Panc1 (cell line): Measurements from ENCODE around the gene GRAMD1B. TPM values are rescaled to one million over a fixed set of nuclear protein-coding genes. Genes with fewer than 3 reads are reported as not detected.

Source experiments
- ATAC-seq: fragments of 200-7000 bp; cut with Tn5 transposase; 2 replicates; pipeline ENCODE4 v1.9.1; 2020; ENCODE audit warnings: mild to moderate bottlenecking, moderate library complexity
- BruUV-seq: library from RNA; stranded (reverse); fragments of 400-500 nt; replicated peaks from 2 replicates; lab custom pipeline; 2021; lab: Mats Ljungman, UMichigan
- CTCF ChIA-PET: fragments of 300-600 bp; sonication (Branson Sonifier 250); formaldehyde crosslinking; loops from one replicate; lab custom pipeline; 2022; ENCODE audit warnings: antibody characterized with exemption; lab: Charles Lee
- POLR2A ChIA-PET: fragments of 300-600 bp; sonication (Branson Sonifier 250); formaldehyde crosslinking; loops from one replicate; lab custom pipeline; 2022; ENCODE audit warnings: antibody characterized with exemption; lab: Charles Lee
- DNase-seq: peaks from one replicate; pipeline ENCODE4 v3.0.0-alpha.2; 2010; ENCODE audit warnings: low read depth, low spot score
- H3K27ac ChIP-seq: 2 replicates; pipeline ENCODE4 v1.5.1; 2011; ENCODE audit warnings: mild to moderate bottlenecking, low read length, inconsistent platforms
- H3K27me3 ChIP-seq: fragments of 200-500 bp; sonication (Bioruptor generic); 2 replicates; pipeline ENCODE4 v1.6.0; 2014; ENCODE audit warnings: low read length, inconsistent platforms; ENCODE audit not compliant: control insufficient read depth, insufficient read depth
- H3K36me3 ChIP-seq: fragments of 200-500 bp; sonication (Bioruptor generic); 2 replicates; pipeline ENCODE4 v1.5.1; 2014; ENCODE audit warnings: inconsistent platforms, mild to moderate bottlenecking, low read length, moderate library complexity; ENCODE audit not compliant: control insufficient read depth, insufficient read depth
- H3K4me1 ChIP-seq: 2 replicates; pipeline ENCODE4 v1.5.1; 2011; ENCODE audit warnings: inconsistent platforms, mild to moderate bottlenecking, low read length, moderate library complexity; ENCODE audit not compliant: control insufficient read depth, insufficient read depth
- H3K4me3 ChIP-seq, 2 experiments: 2 replicates each; pipeline ENCODE4 v1.5.1; 2011 to 2012; ENCODE audit warnings: low read depth in 2 of 2, low read length in 2 of 2, mild to moderate bottlenecking in 2 of 2, inconsistent platforms in 1 of 2, moderate library complexity in 1 of 2
- H3K9me3 ChIP-seq: fragments of 200-500 bp; sonication (Bioruptor generic); 2 replicates; pipeline ENCODE4 v1.5.1; 2014; ENCODE audit warnings: low read depth, mild to moderate bottlenecking, inconsistent platforms, low read length, moderate library complexity; ENCODE audit not compliant: control insufficient read depth, insufficient read depth
- CTCF ChIP-seq: fragments of 450-650 bp; IDR thresholded peaks from 2 replicates; pipeline ENCODE4 v1.5.1; 2017; ENCODE audit warnings: mild to moderate bottlenecking
- POLR2AphosphoS5 ChIP-seq: IDR thresholded peaks from 2 replicates; pipeline ENCODE4 v1.6.1; 2012; ENCODE audit warnings: mild to moderate bottlenecking, low read depth, low read length, moderate library complexity
- REST ChIP-seq, 2 experiments: IDR thresholded peaks; 2 replicates each; pipeline ENCODE4 v1.6.1; 2011 to 2012; ENCODE audit warnings: low read depth in 2 of 2, control low read depth in 1 of 2, low read length in 1 of 2, mild to moderate bottlenecking in 1 of 2, moderate library complexity in 1 of 2; ENCODE audit not compliant: insufficient read depth in 1 of 2
- SIN3A ChIP-seq: IDR thresholded peaks from 2 replicates; pipeline ENCODE4 v1.6.1; 2012; ENCODE audit warnings: low read depth, mild to moderate bottlenecking, low read length, moderate library complexity, borderline replicate concordance; ENCODE audit not compliant: insufficient read depth
- TCF7L2 ChIP-seq: IDR thresholded peaks from 2 replicates; pipeline ENCODE4 v1.6.1; 2011; ENCODE audit warnings: mild to moderate bottlenecking, low read depth, low read length, inconsistent platforms
- in situ Hi-C: cut with HindIII; loops from 2 replicates; pipeline ENCODE4 v1.10.0; 2016; ENCODE audit warnings: low sequenced_read_pairs, low pct_unique_long_range_greater_than_20kb
- intact Hi-C: fragments of 100-400 bp; cut with micrococcal nuclease; formaldehyde crosslinking; loops from one replicate; pipeline ENCODE4 v1.10.0; 2022; ENCODE audit not compliant: unreplicated experiment
- total RNA-seq: library from RNA; stranded (reverse); gene quantifications from one replicate; pipeline ENCODE4 v1.2.1, GENCODE V29; 2021; ENCODE audit not compliant: unreplicated experiment

Gene GRAMD1B
- total RNA-seq, 1 experiment from 2014 or later, result 0.46 TPM

GRCh38 chr11:123473941-123474677 lies 44.0 kb downstream of the GRAMD1B start:
- TF ChIP-seq CTCF (no peak), SIN3A (no peak), TCF7L2 (no peak), REST (IDR thresholded peaks at IDR 0.05; ENCODE audit: insufficient read depth in 1 of 2, low read depth in 2 of 2, low read length in 1 of 2) (no peak), POLR2AphosphoS5 (no peak)
- in situ Hi-C loops, result no loop called here
- BruUV-seq, result no TSS peak
- ChIA-PET CTCF (no interaction called here), POLR2A (no interaction called here)
- intact Hi-C loops, result no loop called here
- H3K9me3 ChIP-seq, result no peaks in the 10 kb centered on the region
- no peaks in the 10 kb centered on the region for H3K36me3 ChIP-seq
- DNase-seq, result no peak
- no peaks in the 10 kb centered on the region for H3K4me1 ChIP-seq
- ATAC-seq, result no peak
- H3K4me3 ChIP-seq, result no peak overlapping the region
- peaks cover 8% of the 10 kb centered on the region for H3K27me3 ChIP-seq
- H3K27ac ChIP-seq, result no peak overlapping the region

GRCh38 chr11:123474994-123475393 lies 44.9 kb downstream of the GRAMD1B start:
- ATAC-seq, result no peak
- Histone ChIP-seq H3K36me3 (no peaks in the 10 kb centered on the region), H3K9me3 (no peaks in the 10 kb centered on the region), H3K27ac (no peak overlapping the region), H3K4me1 (no peaks in the 10 kb centered on the region), H3K27me3 (peaks cover 8% of the 10 kb centered on the region), H3K4me3 (no peak overlapping the region)
- no peak for DNase-seq
- in situ Hi-C loops, result no loop called here
- no peak for TF ChIP-seq POLR2AphosphoS5
- no peak for TF ChIP-seq SIN3A
- no peak for TF ChIP-seq REST (IDR thresholded peaks at IDR 0.05; ENCODE audit: insufficient read depth in 1 of 2, low read depth in 2 of 2, low read length in 1 of 2)
- TF ChIP-seq CTCF, result no peak
- TF ChIP-seq TCF7L2, result no peak
- CTCF ChIA-PET, result interaction anchor here (1.0 kb wide), 2 partner anchors 67 to 214 kb away, joined by 3 to 4 read pairs; no protein-coding TSS in a partner anchor
- POLR2A ChIA-PET, result interaction anchor here (0.6 kb wide), 1 partner anchor 79 kb away, joined by 3 read pairs; no protein-coding TSS in a partner anchor
- intact Hi-C loops, result loop anchor here (5.0 kb wide), 1 partner anchor 373 kb away; no protein-coding TSS in a partner anchor
- BruUV-seq, result no TSS peak
